Peyer's patch (tissue), 4 donors: ENCODE results near the gene KIAA0040.

Experiments used
- CTCF ChIP-seq, 6 experiments: fragments of 450-650 bp in 4 of 6; fragments of 200-600 bp in 2 of 6; sonication (generic) in 1 of 6; IDR thresholded peaks; one replicate each; pipeline ENCODE4 v1.5.1; 2017 to 2019; ENCODE audit warnings: antibody characterized with exemption in 6 of 6, mild to moderate bottlenecking in 3 of 6, moderate library complexity in 1 of 6
- POLR2A ChIP-seq, 2 donors: fragments of 450-650 bp; IDR thresholded peaks; one replicate each; pipeline ENCODE4 v1.5.1; 2017; ENCODE audit warnings: antibody characterized with exemption in 2 of 2, mild to moderate bottlenecking in 2 of 2, moderate library complexity in 2 of 2

GRCh38 chr1:175132436-175132835 is 60.1 kb downstream of the KIAA0040 start:
- no peak for TF ChIP-seq CTCF (IDR thresholded peaks at IDR 0.05)
- no peak for TF ChIP-seq POLR2A (IDR thresholded peaks at IDR 0.05)
